DMS79 treated with DMSO at 0.1 percent for 48 hours (cell line): Measurements from ENCODE around the gene PSMD2.

Experiments
- DNase-seq: peaks from one replicate; lab custom pipeline; 2025; lab: John Stamatoyannopoulos, UW

The PSMD2 gene

GRCh38 chr3:184317201-184317600 lies 18.2 kb downstream of the PSMD2 start:
- DNase-seq = no peak

DNA sequence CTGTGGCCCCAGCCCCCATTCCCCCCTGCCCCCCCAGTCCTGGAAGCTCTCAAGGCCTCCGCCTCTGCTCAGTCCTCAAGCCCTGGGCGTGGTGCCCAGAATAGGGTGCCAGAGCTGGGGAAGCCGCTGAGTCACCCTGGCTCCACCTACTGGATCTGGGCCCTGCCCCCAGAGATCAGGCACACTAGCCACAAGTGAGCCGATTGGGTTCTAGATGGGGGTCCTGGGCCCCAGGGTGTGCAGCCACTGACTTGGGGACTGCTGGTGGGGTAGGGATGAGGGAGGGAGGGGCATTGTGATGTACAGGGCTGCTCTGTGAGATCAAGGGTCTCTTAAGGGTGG lies 21.0 kb downstream of the PSMD2 start:
- DNase-seq = peak; percentile 83

DNA sequence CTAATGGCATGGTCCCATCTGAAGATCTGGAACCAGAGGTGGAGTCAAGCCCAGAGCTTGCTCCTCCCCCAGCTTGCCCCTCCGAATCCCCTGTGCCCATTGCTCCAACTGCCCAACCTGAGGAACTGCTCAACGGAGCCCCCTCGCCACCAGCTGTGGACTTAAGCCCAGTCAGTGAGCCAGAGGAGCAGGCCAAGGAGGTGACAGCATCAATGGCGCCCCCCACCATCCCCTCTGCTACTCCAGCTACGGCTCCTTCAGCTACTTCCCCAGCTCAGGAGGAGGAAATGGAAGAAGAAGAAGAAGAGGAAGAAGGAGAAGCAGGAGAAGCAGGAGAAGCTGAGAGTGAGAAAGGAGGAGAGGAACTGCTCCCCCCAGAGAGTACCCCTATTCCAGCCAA lies 22.6 kb downstream of the PSMD2 start:
- DNase-seq = no peak

DNA sequence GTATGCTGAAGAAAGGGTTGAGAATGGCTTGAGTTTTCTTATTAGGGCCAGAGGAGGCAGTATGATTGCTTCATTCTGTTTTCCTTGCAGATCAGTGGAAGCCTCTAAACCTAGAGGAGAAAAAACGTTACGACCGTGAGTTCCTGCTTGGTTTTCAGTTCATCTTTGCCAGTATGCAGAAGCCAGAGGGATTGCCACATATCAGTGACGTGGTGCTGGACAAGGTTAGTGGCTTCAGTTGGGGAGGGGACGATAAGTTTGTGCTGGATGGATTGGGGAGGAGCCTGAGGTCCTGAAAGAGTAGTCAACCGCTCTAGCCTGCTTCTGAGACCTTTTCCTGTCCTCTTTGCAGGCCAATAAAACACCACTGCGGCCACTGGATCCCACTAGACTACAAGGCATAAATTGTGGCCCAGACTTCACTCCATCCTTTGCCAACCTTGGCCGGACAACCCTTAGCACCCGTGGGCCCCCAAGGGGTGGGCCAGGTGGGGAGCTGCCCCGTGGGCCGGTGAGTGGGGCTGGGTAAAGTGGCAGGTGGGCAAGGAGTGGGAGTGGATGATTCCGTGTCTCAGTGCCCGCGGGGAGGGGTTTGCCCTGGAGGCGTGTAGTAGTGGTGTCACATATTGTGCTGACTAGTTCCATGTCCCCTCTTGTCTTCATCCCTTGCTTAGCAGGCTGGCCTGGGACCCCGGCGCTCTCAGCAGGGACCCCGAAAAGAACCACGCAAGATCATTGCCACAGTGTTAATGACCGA lies 23.9 kb downstream of the PSMD2 start:
- DNase-seq = no peak

DNA sequence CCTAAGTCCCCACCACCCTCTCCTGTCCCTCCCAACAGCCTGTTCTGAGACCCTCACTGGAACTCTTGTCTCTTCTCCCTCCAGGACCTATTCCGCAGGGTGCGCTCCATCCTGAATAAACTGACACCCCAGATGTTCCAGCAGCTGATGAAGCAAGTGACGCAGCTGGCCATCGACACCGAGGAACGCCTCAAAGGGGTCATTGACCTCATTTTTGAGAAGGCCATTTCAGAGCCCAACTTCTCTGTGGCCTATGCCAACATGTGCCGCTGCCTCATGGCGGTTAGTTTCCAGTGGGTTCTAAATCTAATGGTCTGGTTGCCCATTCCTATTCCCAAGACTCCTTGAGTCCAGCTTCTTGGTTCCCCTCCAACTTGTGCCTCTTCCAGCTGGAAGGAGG lies 24.7 kb downstream of the PSMD2 start:
- no peak for DNase-seq

- no peak for DNase-seq
These were observed 26.2 kb downstream of the PSMD2 start for GRCh38 chr3:184325269-184325668.

DNA sequence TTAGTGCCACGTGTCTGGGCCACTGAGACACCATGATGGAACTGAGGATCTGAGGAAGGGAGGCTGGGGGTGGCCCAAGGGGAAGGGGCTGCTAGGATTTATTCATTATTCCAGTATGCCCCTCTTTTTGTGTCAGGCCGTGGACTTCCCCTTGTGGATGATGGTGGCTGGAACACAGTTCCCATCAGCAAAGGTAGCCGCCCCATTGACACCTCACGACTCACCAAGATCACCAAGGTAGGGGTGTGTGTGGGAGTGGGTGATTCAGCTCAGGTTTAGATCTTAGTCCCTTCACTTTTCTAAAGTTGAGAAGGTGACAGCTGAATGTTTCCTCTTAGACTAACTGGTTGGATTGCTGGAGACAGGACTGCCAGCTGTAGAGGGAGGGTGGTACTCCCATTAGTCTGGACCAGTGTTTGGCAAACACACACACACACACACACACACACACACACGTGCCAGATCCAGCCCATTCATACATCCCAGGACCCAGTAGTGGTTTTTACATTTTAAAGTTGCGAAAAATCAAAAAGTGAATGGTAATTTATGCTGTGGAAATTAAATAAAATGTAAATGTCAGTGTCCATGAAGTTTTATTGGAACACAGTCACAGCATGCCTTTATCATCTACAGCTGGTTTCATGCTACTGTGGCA lies 26.8 kb downstream of the PSMD2 start:
- no peak for DNase-seq

GRCh38 chr3:184327171-184327570 lies 28.1 kb downstream of the PSMD2 start:
- no peak for DNase-seq

GRCh38 chr3:184328516-184328915 lies 29.5 kb downstream of the PSMD2 start:
- DNase-seq = no peak

- DNase-seq = no peak
These were observed 33.5 kb downstream of the PSMD2 start for GRCh38 chr3:184332370-184333090.

GRCh38 chr3:184333190-184333589 lies 34.1 kb downstream of the PSMD2 start:
- no peak for DNase-seq

DNA sequence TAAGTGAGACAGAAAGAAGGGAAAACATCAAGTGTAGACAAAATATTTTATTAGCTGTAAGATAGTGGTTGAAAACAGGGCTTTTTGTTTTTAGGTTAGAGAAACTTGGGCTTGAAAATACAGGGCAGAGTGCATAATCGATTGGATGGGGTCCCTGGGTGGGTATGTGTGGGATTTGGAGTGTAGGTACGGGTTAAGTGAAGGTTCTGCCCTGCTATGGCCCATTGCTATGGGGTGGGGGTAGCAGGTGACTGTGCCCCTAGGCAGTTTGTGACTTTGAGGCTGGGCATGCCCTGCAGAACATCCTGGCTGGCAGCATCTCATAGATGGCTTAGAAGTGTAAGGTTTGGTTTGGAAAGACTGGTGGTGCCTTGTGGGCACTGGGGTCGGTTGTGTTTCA lies 34.7 kb downstream of the PSMD2 start:
- no peak for DNase-seq

GRCh38 chr3:184334470-184335158 lies 35.6 kb downstream of the PSMD2 start:
- no peak for DNase-seq

GRCh38 chr3:184335291-184335660 lies 36.2 kb downstream of the PSMD2 start:
- no peak for DNase-seq

DNA sequence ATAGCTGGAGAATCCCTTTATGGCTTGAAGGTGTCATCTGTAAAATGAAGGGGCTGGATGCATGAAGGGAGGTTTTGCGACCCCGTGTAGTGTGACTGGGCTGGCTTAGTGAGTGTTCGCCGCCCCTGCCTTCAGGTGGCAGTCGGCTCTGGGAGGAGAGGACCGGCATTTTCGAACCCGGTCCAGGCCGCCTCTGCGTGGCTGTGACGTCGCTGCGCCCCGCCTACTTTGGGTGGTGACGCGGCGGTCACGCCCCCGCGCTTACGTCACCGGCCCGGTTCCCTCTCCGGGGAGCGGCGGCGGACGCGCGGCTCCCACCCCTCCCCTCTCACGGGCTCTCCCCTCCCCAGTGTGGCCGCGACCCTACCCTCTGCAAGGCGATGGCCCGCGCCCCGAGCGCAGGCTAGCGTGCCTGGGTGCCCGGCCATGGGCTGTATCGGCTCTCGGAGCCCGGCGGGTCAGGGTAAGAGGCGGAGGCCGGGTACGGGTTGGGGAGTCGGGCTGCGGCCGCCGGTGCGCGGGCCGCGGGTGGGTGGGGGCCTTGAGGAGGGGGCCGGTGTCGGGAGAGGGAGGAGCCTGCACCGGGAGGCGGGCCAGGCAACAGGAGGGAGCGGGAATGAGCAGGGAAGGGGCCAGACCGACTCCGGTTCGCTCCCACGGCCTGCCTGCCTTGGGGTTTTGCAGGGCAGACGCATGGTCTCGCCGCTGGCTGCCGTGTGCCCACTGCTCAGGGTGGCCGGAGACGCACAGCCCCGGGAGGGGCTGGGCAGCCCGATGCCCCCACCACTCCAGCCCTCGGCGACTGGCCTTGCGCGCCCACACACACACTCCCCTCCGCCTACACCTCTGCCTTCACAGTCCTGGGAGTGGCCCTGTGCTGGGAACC lies 36.9 kb downstream of the PSMD2 start:
- peak; percentile 55 for DNase-seq

DNA sequence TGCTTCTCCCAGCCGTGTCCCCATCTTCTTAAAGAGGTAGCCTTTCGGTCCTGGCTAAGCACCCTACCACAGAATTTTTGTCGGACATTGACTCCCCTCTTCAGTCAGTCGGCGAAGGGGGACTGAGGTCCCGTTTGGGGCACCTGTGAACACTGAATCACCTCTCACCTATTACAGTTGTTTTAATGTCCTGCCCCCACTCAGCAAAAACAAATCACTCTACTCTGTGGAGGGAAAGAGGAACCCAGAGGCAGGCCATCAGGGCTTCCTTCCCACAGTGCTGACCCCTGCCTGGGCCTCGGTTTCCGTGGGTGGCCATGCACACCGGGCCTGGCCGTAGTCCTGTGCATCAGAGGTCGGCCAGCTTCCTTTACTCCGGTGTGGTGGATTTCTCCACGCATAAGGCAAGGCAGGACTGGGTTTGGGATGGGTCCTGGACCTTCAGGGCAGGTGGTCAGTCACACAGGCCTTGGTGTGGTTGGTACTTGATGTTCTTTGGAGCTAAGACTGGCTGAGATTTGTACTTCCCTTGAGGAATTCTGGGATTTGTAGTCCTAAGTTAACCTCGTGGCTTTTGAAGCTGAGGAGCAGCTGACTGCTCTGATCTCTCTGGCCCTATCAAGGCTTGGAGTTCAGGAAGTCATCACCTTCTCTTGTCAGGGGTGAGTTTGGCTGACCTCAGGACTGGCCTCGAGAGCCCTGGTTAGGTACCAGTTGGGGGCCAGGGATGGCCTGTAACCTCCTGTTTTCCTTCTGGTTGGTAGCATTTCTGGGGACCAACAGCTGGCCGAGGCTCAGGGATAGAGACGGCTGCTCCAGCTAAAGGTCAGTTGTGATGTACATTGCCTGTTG lies 37.7 kb downstream of the PSMD2 start:
- DNase-seq = peak; percentile 46

DNA sequence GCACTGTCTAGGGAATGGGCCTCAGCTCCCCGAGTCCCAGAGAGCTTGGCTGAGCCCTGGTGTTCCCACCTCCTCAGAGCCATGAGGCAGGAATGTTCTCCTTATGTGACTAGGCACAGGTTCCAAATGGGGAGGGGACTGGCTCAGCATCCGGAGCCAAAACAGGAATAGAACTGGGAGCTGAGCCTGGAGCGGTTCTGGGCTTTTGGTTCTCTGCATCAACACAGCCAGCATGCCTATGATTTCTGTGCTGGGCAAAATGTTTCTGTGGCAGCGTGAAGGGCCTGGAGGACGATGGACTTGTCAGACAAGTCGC lies 38.3 kb downstream of the PSMD2 start, which contains the start of gene FAM131A:
FAM131A (plus strand) TSS at position 202 of the 316 bp plus-strand sequence; CDS start at position 233, 31 bp downstream.
- DNase-seq = no peak

DNA sequence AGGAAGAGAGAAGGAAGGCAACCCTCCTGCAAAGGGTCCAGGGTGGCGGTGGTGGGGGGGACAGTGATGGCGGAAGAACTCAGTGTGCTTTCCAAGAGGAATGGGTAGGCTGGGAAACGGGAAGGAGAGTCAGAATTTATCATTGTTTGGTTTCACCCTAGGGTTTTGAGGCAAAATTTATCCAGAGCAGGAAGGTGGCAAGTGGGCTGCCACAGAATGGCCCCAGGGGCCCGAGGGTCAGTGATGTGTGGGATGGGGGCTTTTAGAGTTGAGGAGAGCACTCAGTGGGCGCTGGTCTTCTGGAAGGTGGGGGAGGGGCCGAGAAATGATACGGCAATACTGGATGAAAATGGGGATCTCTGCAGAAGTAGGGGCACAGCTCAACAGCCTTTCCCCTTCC lies 38.9 kb downstream of the PSMD2 start:
- no peak for DNase-seq

DNA sequence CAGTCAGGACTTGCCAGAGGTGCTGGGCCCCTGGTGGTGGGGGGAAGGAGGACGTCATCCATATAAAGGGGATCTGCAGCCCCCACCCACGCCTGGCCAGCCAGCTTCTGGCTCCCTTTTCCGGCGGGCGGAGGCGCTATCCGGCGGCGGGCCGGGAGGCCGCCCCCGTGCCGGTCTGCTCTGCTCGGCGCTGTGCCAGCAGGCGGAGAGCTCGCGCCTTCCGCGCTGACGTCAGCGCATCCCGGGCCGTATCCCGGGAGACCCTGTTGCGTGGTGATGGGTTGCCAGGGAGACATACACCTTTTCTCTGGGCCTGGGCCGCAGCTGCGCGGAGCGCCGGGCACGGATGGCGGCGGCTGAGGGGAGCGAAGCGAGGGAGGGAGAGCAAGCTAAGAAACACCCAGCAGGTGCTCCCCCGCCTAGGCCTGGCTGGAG lies 39.5 kb downstream of the PSMD2 start:
- peak; percentile 89 for DNase-seq

GRCh38 chr3:184339001-184339400 lies 40.0 kb downstream of the PSMD2 start:
- DNase-seq = peak; percentile 68
